GM23338 (cell line): ENCODE results near the gene PPP1R27.

Experiments
- CTCF ChIP-seq, 2 experiments: fragments of 200-600 bp in 1 of 2; sonication (generic) in 1 of 2; conservative IDR thresholded peaks; 2 replicates each; pipeline versions ENCODE4 v1.5.1 to v1.6.1; 2016 to 2017; ENCODE audit warnings: antibody characterized with exemption in 2 of 2, low read depth in 2 of 2, mild to moderate bottlenecking in 2 of 2, moderate library complexity in 1 of 2
- EZH2 ChIP-seq: fragments of 200-600 bp; sonication (generic); IDR thresholded peaks from one replicate; pipeline ENCODE4 v1.8.0; 2017; ENCODE audit warnings: antibody characterized with exemption, mild to moderate bottlenecking, low read depth; ENCODE audit not compliant: unreplicated experiment
- EZH2phosphoT487 ChIP-seq: fragments of 200-600 bp; sonication (generic); IDR thresholded peaks from one replicate; pipeline ENCODE4 v1.8.1; 2018; ENCODE audit warnings: antibody characterized with exemption; ENCODE audit not compliant: unreplicated experiment
- REST ChIP-seq: IDR thresholded peaks from one replicate; pipeline ENCODE4 v1.6.1; 2018; ENCODE audit warnings: antibody characterized with exemption; ENCODE audit not compliant: unreplicated experiment

- TF ChIP-seq EZH2phosphoT487 (no peak), EZH2 (no peak), CTCF (conservative IDR thresholded peaks at IDR 0.05; ENCODE audit: low read depth in 2 of 2) (no peak), REST (no peak)
These were observed 13.7 kb downstream of the PPP1R27 start for GRCh38 chr17:81821147-81821546.
